SK-N-SH treated with all-trans-retinoic acid at 6 μM for 48 hours (cell line): ENCODE results near the gene GRK5.

ENCODE experiments used
- ATAC-seq: fragments of 200-7000 bp; cut with Tn5 transposase; 3 replicates; pipeline ENCODE4 v1.9.1; 2020; ENCODE audit warnings: mild to moderate bottlenecking, moderate library complexity
- ARNTL ChIP-seq: fragments of 450-650 bp; formaldehyde crosslinking; IDR thresholded peaks from 2 replicates; pipeline ENCODE4 v1.5.0; 2020; ENCODE audit warnings: low read depth, mild to moderate bottlenecking, moderate library complexity, borderline replicate concordance
- BACH2 ChIP-seq: fragments of 250-450 bp; sonication (Bioruptor Pico); IDR thresholded peaks from 2 replicates; pipeline ENCODE4 v1.9.0; 2021; ENCODE audit warnings: mild to moderate bottlenecking, borderline replicate concordance
- CSDC2 ChIP-seq: fragments of 250-450 bp; sonication (Bioruptor Pico); IDR thresholded peaks from 2 replicates; pipeline ENCODE4 v1.5.0; 2020; ENCODE audit warnings: mild to moderate bottlenecking, moderate library complexity
- CSRNP3 ChIP-seq: fragments of 250-450 bp; sonication (Bioruptor Pico); IDR thresholded peaks from 2 replicates; pipeline ENCODE4 v1.5.1; 2021; ENCODE audit warnings: mild to moderate bottlenecking, moderate library complexity
- GLIS3 ChIP-seq: fragments of 250-450 bp; sonication (Bioruptor Pico); IDR thresholded peaks from 2 replicates; pipeline ENCODE4 v1.5.0; 2020; ENCODE audit warnings: mild to moderate bottlenecking, moderate library complexity
- ISL1 ChIP-seq: fragments of 250-450 bp; sonication (Bioruptor Pico); IDR thresholded peaks from 2 replicates; pipeline ENCODE4 v2.1.2; 2022; ENCODE audit warnings: mild to moderate bottlenecking, moderate library complexity
- OSR1 ChIP-seq: fragments of 250-450 bp; sonication (Bioruptor Pico); IDR thresholded peaks from 2 replicates; pipeline ENCODE4 v1.8.0; 2022; ENCODE audit warnings: moderate library complexity, mild to moderate bottlenecking, inconsistent platforms
- PATZ1 ChIP-seq: fragments of 250-450 bp; sonication (Bioruptor Pico); IDR thresholded peaks from 2 replicates; pipeline ENCODE4 v1.8.0; 2020; ENCODE audit warnings: mild to moderate bottlenecking, moderate library complexity, borderline replicate concordance
- PPARA ChIP-seq: fragments of 250-450 bp; sonication (Bioruptor Pico); IDR thresholded peaks from 2 replicates; pipeline ENCODE4 v1.5.0; 2020; ENCODE audit warnings: mild to moderate bottlenecking, borderline replicate concordance
- RARB ChIP-seq: fragments of 250-450 bp; sonication (Bioruptor Pico); IDR thresholded peaks from 2 replicates; pipeline ENCODE4 v1.8.0; 2021; ENCODE audit warnings: mild to moderate bottlenecking, moderate library complexity
- SNAI2 ChIP-seq: fragments of 250-450 bp; sonication (Bioruptor Pico); IDR thresholded peaks from 2 replicates; pipeline ENCODE4 v1.5.0; 2020; ENCODE audit warnings: mild to moderate bottlenecking, moderate library complexity
- TCF4 ChIP-seq: fragments of 250-450 bp; sonication (Bioruptor Pico); IDR thresholded peaks from 2 replicates; pipeline ENCODE4 v1.8.0; 2021; ENCODE audit warnings: mild to moderate bottlenecking, moderate library complexity, borderline replicate concordance
- TOX ChIP-seq: fragments of 250-450 bp; sonication (Bioruptor Pico); IDR thresholded peaks from 2 replicates; pipeline ENCODE4 v1.8.0; 2021; ENCODE audit warnings: mild to moderate bottlenecking, moderate library complexity, borderline replicate concordance
- TSHZ2 ChIP-seq: fragments of 250-450 bp; sonication (Bioruptor Pico); IDR thresholded peaks from 2 replicates; pipeline ENCODE4 v1.5.0; 2020; ENCODE audit warnings: mild to moderate bottlenecking, moderate library complexity
- ZC3H10 ChIP-seq: fragments of 250-450 bp; sonication (Bioruptor Pico); IDR thresholded peaks from 2 replicates; pipeline ENCODE4 v1.5.1; 2021; ENCODE audit warnings: mild to moderate bottlenecking, moderate library complexity
- ZFP3 ChIP-seq: fragments of 250-450 bp; sonication (Bioruptor Pico); IDR thresholded peaks from 2 replicates; pipeline ENCODE4 v1.5.0; 2020; ENCODE audit warnings: mild to moderate bottlenecking, moderate library complexity
- ZFP30 ChIP-seq: fragments of 450-650 bp; formaldehyde crosslinking; IDR thresholded peaks from 2 replicates; pipeline ENCODE4 v1.5.0; 2022; ENCODE audit warnings: mild to moderate bottlenecking, moderate library complexity
- ZNF565 ChIP-seq: fragments of 450-650 bp; formaldehyde crosslinking; conservative IDR thresholded peaks from 2 replicates; pipeline ENCODE4 v1.5.0; 2020; ENCODE audit warnings: low read depth, mild to moderate bottlenecking, moderate library complexity
- ZNF70 ChIP-seq: fragments of 450-650 bp; formaldehyde crosslinking; IDR thresholded peaks from 2 replicates; pipeline ENCODE4 v1.5.0; 2020; ENCODE audit warnings: mild to moderate bottlenecking, moderate library complexity

GRK5 gene

GRCh38 chr10:119370111-119370741 is 162.9 kb downstream of the GRK5 start:
- no peak for TF ChIP-seq PPARA (CRISPR knock-in tag)
- TF ChIP-seq BACH2 (CRISPR knock-in tag), result no peak
- no peak for TF ChIP-seq ZNF70 (CRISPR knock-in tag)
- no peak for TF ChIP-seq ZFP3
- TF ChIP-seq TOX (CRISPR knock-in tag), result no peak
- TF ChIP-seq OSR1 (CRISPR knock-in tag), result no peak
- no peak for TF ChIP-seq RARB
- TF ChIP-seq TCF4 (CRISPR knock-in tag), result no peak
- TF ChIP-seq ZFP30, result no peak
- TF ChIP-seq ZNF565 (CRISPR knock-in tag), result no peak
- TF ChIP-seq ARNTL (CRISPR knock-in tag), result no peak
- no peak for TF ChIP-seq ZC3H10 (CRISPR knock-in tag)
- no peak for TF ChIP-seq CSRNP3
- no peak for TF ChIP-seq SNAI2 (CRISPR knock-in tag)
- TF ChIP-seq TSHZ2, result no peak
- no peak for TF ChIP-seq PATZ1 (CRISPR knock-in tag)
- ATAC-seq, result peak; percentile 38; the same call in 2 of the 3 replicates

GRCh38 chr10:119370972-119371703 is 163.8 kb downstream of the GRK5 start:
- ATAC-seq, result peak; percentile 83
- TF ChIP-seq ZC3H10 (CRISPR knock-in tag) (no peak), CSDC2 (CRISPR knock-in tag) (no peak), ISL1 (CRISPR knock-in tag) (0 out of 2 replicates have a peak, but pooled peaks have one; percentile 9), PATZ1 (CRISPR knock-in tag) (no peak)
- TF ChIP-seq, all 23 proteins: peak for 1

- no peak for ATAC-seq
- no peak for TF ChIP-seq ZNF565 (CRISPR knock-in tag)
- no peak for TF ChIP-seq OSR1 (CRISPR knock-in tag)
- TF ChIP-seq GLIS3 (CRISPR knock-in tag), result no peak
- no peak for TF ChIP-seq ZFP3
- TF ChIP-seq ZC3H10 (CRISPR knock-in tag), result no peak
- no peak for TF ChIP-seq CSRNP3
- TF ChIP-seq, all 23 proteins: peak for 0
Measured at GRCh38 chr10:119371704-119372663, 164.6 kb downstream of the GRK5 start.
